Dermis blood vessel endothelial cell (primary cell): Measurements from ENCODE around the gene TASOR. TPM values are rescaled to one million over a fixed set of nuclear protein-coding genes. Genes with fewer than 3 reads are reported as not detected.
A peak's percentile ranks its signal among the peaks of the same experiment; 100 is the strongest.
"Not testable (repeated sequence)": the region's sequence is repeated elsewhere in the genome, so short reads cannot be mapped to it uniquely, and the experiment has no call there.

Experiments used
- DNase-seq: peaks from one replicate; pipeline ENCODE4 v3.0.0; 2010
- total RNA-seq: library from RNA; depleted of rRNA; stranded (reverse); fragments of >200 nt; gene quantifications from 2 replicates; pipeline ENCODE4 v1.2.3, GENCODE V29; 2014

The TASOR gene, protein sequence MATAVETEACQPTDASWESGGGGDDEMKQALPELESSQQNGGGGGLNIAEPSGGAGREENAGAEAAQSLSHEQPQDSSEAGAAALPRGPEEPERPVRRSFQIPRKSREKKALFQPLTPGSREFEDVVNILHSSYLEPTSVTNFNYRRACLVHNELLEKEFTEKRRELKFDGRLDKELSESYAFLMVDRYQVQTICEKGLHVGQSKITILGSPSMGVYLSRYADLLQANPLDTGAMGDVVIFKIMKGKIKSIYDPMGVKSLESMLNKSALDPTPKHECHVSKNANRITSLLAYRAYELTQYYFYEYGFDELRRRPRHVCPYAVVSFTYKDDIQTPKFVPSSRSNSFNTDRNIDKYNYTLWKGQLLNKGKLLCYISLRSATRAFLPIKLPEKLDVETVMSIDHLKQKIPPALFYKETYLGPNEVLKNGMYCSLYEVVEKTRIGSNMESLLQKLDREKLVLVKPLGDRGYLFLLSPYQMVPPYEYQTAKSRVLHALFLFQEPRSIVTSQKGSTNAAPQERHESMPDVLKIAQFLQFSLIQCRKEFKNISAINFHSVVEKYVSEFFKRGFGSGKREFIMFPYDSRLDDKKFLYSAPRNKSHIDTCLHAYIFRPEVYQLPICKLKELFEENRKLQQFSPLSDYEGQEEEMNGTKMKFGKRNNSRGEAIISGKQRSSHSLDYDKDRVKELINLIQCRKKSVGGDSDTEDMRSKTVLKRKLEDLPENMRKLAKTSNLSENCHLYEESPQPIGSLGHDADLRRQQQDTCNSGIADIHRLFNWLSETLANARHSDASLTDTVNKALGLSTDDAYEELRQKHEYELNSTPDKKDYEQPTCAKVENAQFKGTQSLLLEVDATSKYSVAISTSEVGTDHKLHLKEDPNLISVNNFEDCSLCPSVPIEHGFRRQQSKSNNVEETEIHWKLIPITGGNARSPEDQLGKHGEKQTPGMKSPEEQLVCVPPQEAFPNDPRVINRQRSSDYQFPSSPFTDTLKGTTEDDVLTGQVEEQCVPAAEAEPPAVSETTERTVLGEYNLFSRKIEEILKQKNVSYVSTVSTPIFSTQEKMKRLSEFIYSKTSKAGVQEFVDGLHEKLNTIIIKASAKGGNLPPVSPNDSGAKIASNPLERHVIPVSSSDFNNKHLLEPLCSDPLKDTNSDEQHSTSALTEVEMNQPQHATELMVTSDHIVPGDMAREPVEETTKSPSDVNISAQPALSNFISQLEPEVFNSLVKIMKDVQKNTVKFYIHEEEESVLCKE (N-terminal part only)
- total RNA-seq: 84.9 and 100 TPM in 2 replicates

DNA sequence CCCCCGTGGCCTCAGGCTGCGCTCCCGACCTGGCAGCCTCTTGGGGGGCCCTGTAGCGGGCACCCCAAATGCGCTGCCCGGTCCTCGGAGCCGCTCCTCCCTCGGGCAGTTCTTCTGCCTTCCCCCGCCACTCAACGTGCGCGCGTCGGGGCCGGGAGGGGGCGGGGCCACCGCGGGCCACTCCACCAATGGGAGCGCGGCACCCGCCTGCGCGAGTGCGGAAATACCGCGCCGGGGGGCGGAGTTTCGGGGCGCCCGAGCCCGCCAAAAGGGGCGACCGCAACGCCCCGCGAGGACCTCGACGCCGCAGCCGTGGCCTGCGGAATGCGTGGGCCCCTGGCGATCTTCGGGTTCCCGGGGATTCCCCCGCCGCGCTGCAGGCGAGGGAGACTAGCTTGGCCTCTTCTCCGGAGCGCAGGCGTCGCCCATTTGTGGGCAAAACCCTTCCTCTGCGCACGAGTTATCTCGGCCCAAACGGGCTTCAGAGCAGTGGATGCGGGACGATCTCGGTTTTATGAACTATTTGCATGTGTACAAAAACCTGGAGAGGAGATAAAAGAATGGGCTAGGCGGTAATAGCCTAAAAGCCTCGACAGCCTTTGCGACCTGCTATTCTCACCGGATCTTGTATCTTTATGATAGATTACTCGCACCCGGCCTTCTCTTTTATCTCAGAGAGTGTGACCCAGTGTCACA, at the start of gene TASOR:
Gene TASOR (minus strand): TSS at position 144 of the 696 bp plus-strand sequence. CDS start 259 bp downstream, outside the sequence.
- DNase-seq: peak; percentile 88

DNA sequence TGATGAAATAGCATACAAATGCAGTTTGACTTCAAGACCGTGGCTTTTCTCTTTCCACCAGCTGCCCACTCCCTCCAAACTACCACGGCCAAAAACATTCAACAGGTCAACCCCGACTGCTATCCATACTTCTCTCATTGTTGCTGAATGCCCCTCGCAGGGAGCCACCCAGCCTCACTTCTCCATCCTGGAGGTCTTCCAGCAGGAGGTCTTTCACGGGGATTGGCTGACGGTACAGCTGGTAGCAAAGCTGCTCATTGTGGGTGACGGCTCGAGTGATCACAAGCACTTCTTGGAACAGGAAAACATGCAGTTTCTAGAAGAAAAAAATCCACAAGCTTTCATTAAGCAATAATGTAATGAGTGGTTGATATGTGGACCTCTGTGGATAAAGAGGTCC, 49.0 kb upstream of the TASOR start:
- no peak for DNase-seq

DNA sequence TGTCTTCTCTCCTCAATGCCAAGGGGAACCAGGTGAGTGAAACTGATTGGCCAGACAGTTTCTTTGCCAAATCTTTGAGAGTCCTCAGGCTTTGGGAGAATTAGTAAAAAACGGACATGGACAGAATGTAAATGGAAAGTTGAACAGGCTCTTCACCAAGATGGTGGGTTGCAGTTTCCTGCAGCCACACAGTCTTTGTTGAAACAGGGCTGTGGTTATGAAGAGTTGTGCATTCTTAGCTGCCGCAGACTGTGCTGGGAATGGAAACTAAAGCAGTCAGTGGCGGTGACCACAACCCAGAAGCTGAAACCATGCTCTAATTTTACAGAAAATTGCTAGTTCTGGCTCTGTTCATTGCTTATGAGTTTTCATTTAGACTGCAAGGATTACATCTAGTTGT, 42.1 kb upstream of the TASOR start:
- DNase-seq: no peak

DNA sequence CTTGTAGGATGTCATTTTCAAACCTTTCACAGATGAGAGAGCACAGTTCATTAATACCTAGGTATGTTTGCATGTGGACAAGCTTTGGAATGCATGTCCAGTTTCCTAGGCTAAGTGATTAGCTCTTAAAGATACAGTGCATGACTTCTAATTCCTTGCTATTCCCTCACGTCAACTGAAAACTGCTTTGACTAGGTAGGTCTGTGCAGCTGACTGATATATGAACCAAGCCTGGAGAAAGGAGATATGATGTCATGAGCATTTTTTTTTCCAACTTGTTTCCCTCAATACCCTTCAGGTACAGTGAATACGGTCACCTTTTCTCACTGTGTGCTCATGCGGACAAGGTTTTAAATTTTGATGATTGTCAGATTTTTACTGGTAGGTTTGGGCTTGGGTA, 41.6 kb upstream of the TASOR start:
- no peak for DNase-seq

DNA sequence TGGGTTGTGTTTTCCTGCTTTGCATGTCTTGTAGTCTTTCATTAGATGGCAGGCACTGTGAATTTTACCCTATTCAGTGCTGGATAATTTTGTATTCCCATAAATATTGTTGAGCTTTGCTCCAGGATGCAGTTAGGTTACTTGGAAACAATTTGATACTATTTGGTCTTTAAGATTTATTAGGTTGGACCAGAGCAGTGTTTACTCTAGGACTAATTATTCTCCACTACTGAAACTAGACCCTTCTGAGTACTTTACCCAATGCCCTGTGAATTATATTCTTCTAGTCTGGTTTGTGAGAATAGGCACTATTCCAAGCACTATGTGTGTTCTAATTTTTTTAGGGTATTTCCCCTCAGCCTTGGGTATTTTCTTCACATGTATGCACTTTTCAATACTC, 37.8 kb upstream of the TASOR start:
- DNase-seq: no peak

DNA sequence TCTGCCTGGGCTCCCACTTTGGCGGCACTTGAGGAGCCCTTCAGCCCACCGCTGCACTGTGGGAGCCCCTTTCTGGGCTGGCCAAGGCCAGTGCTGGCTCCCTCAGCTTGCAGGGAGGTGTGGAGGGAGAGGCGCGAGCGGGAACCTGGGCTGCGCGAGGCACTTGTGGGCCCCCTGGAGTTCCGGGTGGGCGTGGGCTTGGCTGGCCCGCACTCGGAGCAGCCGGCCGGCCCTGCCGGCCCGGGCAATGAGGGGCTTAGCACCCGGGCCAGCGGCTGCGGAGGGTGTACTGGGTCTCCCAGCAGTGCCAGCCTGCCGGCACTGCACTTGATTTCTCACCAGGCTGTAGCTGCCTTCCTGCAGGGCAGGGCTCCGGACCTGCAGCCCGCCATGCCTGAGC, 35.7 kb upstream of the TASOR start:
- not testable (repeated sequence) for DNase-seq

DNA sequence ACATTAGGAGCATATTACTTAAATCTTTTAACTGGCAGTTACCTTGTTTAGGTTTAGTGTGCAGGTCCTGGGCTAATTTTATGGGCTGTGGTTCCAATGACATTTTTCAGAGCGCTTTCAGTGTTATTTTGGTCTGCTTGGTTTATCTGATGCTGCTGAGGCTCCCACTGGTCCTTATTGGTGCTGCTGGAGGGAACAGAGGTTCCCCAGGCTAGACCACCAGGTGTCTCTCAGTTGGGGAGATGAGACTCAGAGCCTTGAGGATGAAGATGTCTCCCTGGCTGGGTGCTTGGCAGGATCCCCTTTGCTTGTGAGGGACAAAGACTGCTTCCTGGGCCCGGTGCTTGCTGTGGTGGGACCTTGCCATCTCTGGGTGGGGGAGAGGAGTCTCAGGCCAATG, 28.3 kb upstream of the TASOR start:
- no peak for DNase-seq

DNA sequence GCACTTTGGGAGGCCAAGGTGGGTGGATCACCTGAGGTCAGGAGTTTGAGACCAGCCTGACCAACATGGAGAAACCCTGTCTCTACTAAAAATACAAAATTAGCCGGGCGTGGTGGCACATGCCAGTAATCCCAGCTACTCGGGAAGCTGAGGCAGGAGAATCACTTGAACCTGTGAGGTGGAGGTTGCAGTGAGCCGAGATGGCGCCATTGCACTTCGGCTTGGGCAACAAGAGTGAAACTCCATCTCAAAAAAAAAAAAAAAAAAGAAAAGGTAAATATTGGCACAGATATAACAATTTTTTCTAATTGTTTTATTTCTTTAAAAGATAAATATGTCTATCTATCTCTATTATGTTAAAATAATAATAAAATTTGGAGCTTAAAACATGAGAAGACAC, 24.3 kb upstream of the TASOR start:
- not testable (repeated sequence) for DNase-seq

DNA sequence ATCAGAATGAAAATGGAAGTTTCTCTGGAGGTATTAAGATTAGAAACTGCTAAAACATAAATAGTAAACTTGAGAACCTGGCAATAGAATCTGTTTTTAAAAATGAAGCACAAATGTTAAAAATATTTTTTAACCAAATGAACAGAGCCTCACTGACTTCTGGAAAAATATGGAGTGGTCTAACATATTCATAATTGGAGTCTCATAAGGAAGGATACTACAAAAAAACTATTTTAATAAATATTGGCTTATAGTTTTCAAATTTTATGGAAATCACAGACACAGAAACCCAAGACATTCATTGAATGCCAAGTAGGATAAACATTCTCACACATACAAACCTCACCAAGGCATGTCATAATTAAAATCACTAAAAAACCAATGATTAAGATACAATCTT, 23.6 kb upstream of the TASOR start:
- DNase-seq: no peak

DNA sequence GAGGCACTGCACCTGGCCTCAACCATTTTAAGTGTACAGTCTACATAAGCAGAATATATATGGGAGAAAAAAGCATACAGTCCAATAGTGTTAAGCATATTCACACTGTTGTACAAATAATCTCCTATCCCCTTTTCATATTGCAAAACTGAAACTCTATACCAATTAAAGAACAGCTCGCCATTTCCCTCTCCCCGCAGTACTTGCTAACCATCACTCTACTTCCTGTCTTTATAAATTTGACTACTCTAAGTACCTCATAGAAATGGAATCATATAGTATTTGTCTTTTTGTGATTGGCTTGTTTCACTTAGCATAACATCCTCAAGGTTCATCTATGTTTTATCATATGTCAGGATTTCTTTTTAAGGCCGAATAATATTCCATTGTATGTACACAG, 21.6 kb upstream of the TASOR start:
- DNase-seq: no peak

DNA sequence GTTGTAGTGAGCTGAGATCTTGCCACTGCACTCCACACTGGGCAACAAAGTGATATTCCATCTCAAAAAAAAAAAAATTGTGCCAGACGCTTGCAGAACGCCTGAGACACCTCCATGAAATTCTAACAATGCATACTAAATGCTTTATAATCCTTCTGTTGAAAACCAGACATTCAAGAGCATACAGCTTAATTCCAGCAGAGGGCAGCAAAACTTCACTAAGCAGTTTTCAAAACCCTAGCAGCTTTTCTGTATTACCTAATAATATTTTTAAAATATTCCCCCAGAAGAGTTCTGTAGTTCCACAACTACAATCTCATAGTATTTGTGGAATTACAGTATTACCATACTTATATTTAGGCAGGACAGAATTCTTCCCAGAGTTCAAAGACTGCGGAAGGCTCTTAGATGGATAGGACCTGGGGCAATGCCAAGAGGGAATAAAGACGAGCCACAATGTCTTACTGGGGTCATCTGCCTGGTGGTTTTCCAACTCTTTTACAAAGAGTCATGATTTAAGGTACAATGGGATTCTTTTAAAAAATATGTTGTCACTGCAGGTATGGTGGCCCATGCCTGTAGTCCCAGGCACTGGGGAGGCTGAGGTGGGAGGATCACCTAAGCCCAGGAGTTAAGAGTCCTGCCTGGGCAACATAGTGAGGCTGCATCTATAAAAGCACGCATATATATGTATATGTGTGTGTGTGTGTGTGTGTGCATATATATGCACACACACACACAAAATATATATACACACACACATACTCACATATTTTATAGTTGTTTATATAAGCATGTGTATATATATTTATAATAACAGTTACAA, 19.6 kb upstream of the TASOR start:
- peak; percentile 85 for DNase-seq

DNA sequence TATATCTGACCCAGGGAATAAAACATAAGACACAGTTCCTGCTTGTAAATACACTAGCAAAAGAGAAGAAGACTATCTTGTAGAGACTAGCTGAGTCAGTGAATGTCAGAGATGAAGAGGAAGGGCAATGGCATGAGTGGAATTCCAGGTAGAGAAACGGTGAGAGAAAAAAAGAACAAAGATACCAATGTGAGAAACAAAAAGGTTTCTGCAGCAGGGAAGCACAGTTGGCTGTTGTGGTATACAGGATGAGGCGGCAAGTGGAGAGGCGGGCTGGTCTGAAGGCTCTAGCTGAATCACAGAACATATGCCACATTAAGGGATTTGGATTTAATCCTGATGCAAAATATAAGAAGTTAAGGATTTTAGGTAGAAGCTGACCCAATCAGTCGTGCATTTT, 17.1 kb upstream of the TASOR start:
- DNase-seq: no peak

DNA sequence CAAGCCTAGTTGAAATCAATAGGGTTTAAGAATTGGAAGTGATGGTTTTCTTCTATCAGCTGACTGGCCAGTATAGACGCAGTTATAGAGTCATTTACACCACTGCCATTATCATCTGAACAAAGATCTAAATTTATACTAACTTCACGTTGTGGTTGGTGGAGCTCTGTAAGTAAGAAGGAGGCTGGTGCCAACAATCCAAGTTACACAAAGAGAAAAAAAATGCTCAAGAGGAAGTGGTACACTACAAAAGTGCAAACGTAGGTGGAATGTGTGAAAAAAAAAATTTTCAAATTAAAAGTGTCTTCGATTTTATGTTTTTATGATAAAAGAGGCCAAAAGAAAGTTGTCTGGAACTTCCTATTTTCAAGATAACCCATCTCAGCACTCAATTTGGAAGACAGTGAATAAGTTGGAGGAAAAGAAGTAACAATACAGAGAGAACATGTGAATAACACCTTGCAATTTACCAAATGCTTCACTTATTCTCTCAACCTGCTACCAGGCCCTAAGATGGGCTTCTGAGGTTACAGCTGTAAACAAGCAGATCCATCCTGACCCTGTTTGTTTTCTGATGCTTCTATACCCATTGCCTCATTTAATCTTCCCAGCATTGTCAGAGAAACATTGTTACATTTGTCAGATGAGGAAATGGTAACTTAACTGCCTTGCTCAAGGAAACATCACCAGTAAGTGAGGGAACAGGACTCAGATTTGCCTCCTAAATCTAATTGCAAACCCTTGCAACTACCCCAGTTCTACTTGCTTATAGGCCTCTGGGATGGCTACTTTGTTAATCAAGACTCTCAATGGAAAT, 12.0 kb upstream of the TASOR start:
- DNase-seq: no peak

DNA sequence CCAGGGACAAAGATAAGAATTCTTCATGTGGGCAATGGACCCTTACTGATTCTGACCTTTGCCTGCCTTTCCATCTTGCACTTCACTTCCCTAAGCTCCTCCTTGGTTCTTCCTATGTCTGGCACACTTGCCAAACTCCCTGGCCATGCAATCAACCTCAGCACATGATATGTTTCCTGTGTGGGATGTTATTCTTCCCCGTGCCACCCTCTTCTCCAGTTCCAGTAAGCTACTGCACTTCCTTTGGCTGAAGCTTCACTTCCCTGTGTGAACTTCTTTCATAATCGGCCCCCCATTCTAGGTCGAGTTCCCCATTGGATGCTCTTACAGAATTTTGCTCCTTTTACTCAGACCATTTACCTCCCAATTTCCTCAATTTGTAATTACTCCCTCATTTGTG, 10.7 kb upstream of the TASOR start:
- DNase-seq: peak; percentile 42

DNA sequence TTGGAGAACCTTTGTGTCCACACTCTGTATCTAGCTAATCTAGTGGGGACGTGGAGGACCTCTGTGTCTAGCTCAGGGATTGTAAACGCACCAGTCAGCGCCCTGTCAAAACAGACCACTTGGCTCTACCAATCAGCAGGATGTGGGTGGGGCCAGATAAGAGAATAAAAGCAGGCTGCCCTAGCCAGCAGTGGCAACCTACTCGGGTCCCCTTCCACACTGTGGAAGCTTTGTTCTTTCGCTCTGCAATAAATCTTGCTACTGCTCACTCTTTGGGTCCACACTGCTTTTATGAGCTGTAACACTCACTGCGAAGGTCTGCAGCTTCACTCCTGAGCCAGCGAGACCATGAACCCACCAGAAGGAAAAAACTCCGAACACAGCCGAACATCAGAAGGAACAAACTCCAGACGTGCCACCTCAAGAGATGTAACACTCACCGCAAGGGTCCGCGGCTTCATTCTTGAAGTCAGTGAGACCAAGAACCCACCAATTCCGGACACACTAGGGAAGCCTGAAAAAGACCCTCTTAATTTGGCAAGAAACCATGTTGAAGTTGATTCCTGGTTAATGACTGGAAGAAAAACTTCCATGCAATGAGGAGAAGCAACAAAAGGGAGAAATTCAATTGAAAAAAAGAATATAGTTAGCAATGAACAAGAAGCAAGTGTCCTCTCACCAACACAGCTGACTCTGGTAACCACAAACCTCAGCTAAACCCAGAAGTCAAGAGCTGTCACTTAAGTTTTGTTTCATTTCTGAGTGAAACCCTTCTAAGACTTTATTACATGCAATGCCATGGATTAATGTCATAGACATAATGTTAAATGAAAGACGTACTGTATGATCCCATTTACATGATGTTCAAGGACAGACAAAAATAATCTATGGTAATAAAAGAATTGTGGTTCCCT, 9.7 kb upstream of the TASOR start:
- DNase-seq: not testable (repeated sequence)

DNA sequence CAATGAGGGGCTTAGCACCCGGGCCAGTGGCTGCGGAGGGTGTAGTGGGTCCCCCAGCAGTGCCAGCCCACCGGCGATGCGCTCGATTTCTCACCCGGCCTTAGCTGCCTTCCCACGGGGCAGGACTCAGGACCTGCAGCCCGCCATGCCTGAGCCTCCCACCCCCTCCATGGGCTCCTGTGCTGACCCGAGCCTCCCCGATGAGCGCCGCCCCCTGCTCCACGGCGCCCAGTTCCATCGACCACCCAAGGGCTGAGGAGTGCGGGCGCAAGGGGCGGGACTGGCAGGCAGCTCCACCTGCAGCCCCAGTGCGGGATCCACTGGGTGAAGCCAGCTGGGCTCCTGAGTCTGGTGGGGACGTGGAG, 8.9 kb upstream of the TASOR start:
- DNase-seq: not testable (repeated sequence)

DNA sequence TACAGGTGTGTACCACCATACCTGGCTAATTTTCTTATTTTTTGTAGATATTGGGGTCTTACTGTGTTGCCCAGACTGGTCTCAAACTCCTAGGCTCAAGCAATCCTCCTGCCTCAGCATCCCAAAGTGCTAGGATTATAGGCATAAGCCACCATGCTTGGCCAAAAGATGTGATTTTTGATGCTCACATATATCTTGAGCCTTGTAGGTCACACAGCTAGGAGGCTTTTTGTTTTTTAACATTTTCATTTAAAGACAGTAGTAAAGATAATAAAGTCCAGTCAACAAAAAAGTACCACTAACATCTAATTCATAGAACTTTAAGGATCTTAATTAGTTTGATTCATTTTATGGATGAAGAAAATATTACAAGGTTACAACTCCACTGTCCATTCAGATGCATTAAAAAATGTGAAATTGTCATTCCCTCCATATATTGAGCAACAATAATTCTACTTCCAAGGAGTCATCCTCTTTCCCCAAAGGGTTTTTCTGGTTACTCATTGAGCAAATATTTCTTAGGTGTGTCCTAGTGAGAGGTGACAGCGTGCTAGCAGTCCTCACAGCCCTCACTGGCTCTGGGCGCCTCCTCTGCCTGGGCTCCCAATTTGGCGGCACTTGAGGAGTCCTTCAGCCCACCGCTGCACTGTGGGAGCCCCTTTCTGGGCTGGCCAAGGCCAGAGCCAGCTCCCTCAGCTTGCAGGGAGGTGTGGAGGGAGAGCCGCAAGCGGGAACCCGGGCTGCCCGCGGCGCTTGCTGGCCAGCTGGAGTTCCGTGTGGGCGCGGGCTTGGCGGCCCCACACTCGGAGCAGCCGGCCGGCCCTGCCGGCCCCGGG, 8.3 kb upstream of the TASOR start:
- DNase-seq: no peak

DNA sequence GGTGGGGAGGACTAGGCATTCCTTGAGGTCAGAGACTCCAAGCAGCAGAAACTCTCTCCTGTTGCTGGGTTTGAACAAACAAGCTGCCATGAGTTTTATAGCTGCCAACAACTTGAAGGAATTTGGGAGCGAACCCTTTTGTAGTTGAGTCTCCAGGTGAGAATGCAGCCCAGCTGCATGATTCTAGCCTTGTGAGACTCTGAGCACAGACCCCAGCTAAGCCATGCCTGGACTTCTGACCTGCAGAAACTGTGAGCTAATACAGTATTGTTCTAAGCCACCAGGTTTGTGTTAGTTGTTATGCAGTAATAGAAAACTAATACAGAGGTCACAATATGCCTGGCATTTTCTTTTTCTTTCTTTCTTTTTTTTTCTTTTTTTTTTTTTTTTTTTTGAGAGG, 6.2 kb upstream of the TASOR start:
- DNase-seq: no peak

DNA sequence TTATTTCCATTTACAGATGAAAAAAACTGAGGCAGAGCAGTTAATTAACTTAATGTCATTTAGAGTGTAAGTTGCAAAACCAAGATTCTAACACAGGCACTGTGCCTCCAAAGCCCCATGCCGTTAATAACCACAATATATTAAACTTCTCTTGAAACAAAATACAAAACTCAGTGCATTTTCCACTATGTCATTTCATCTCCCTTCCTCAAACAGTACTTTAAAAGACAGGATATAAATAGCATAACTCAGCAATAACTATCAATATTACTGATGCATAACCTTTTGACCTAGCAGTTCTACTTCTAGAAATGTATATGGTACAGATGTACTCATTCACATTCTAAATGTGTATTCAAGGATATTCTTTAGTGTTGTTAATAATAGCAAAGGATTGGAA, 5.1 kb upstream of the TASOR start:
- no peak for DNase-seq
